OCI-LY1 (cell line): ENCODE measurements around the gene C13orf42.

ENCODE experiments used
- H2AFZ ChIP-seq: fragments of 200-600 bp; sonication (generic), shearing (Covaris generic); 2 replicates; pipeline ENCODE4 v1.6.0; 2014; ENCODE audit warnings: antibody characterized with exemption, mild to moderate bottlenecking, low read length
- H3F3A ChIP-seq: fragments of 200-600 bp; sonication (generic), shearing (Covaris generic); 2 replicates; pipeline ENCODE4 v1.6.0; 2014; ENCODE audit warnings: mild to moderate bottlenecking, antibody characterized with exemption, low read length, moderate library complexity; ENCODE audit not compliant: insufficient read depth
- H3K27ac ChIP-seq: fragments of 200-600 bp; sonication (generic); 2 replicates; pipeline ENCODE4 v1.5.1; 2014; ENCODE audit warnings: low read length, mixed run types, mild to moderate bottlenecking, low read depth; ENCODE audit not compliant: poor library complexity, severe bottlenecking
- H3K27me3 ChIP-seq: fragments of 200-600 bp; sonication (generic); 2 replicates; pipeline ENCODE4 v1.6.0; 2014; ENCODE audit warnings: antibody characterized with exemption, mild to moderate bottlenecking, low read length, moderate library complexity; ENCODE audit not compliant: insufficient read depth
- H3K36me3 ChIP-seq: fragments of 200-600 bp; sonication (generic); 2 replicates; pipeline ENCODE4 v1.6.1; 2014; ENCODE audit warnings: mild to moderate bottlenecking, antibody characterized with exemption, low read length, moderate library complexity, mixed read lengths; ENCODE audit not compliant: insufficient read depth
- H3K4me1 ChIP-seq: fragments of 200-600 bp; sonication (generic); 2 replicates; pipeline ENCODE4 v1.5.1; 2014; ENCODE audit warnings: mild to moderate bottlenecking, low read length, moderate library complexity; ENCODE audit not compliant: insufficient read depth, severe bottlenecking
- H3K4me2 ChIP-seq: fragments of 200-600 bp; sonication (generic), shearing (Covaris generic); 2 replicates; pipeline ENCODE4 v1.6.1; 2014; ENCODE audit warnings: low read length
- H3K4me3 ChIP-seq: fragments of 200-600 bp; sonication (generic); 2 replicates; pipeline ENCODE4 v1.5.1; 2014; ENCODE audit warnings: low read length, low read depth, mild to moderate bottlenecking, mixed read lengths; ENCODE audit not compliant: poor library complexity, severe bottlenecking
- H3K79me2 ChIP-seq: fragments of 200-600 bp; shearing (Covaris generic); 2 replicates; pipeline ENCODE4 v1.6.1; 2016; ENCODE audit warnings: mixed run types, low read length, mixed read lengths; ENCODE audit not compliant: insufficient read depth
- H3K9ac ChIP-seq: fragments of 200-600 bp; sonication (generic), shearing (Covaris generic); 2 replicates; pipeline ENCODE4 v1.6.1; 2014; ENCODE audit warnings: mild to moderate bottlenecking, low read length, mixed read lengths
- H3K9me2 ChIP-seq: fragments of 200-600 bp; sonication (generic), shearing (Covaris generic); 2 replicates; pipeline ENCODE4 v1.6.1; 2014; ENCODE audit warnings: low read depth, mild to moderate bottlenecking, low read length, mixed read lengths
- H3K9me3 ChIP-seq: fragments of 200-600 bp; shearing (Covaris generic); 2 replicates; pipeline ENCODE4 v1.6.1; 2014; ENCODE audit warnings: low read length, mixed read lengths
- H4K20me1 ChIP-seq: fragments of 200-600 bp; sonication (generic), shearing (Covaris generic); 2 replicates; pipeline ENCODE4 v1.6.0; 2016; ENCODE audit warnings: mild to moderate bottlenecking, low read length; ENCODE audit not compliant: insufficient read depth
- EZH2 ChIP-seq: fragments of 200-600 bp; sonication (generic), shearing (Covaris generic); IDR thresholded peaks from 2 replicates; pipeline ENCODE4 v1.8.0; 2017; ENCODE audit warnings: borderline replicate concordance, mixed run types, mild to moderate bottlenecking, antibody characterized with exemption, low read length, moderate library complexity, mixed read lengths
- TF ChIP-seq, protein P1 (sequence below): fragments of 200-600 bp; sonication (generic), shearing (Covaris generic); IDR thresholded peaks from 2 replicates; pipeline ENCODE4 v1.5.1; 2017; ENCODE audit warnings: mild to moderate bottlenecking, antibody characterized with exemption, low read length, moderate library complexity, mixed read lengths

C13orf42 gene

DNA sequence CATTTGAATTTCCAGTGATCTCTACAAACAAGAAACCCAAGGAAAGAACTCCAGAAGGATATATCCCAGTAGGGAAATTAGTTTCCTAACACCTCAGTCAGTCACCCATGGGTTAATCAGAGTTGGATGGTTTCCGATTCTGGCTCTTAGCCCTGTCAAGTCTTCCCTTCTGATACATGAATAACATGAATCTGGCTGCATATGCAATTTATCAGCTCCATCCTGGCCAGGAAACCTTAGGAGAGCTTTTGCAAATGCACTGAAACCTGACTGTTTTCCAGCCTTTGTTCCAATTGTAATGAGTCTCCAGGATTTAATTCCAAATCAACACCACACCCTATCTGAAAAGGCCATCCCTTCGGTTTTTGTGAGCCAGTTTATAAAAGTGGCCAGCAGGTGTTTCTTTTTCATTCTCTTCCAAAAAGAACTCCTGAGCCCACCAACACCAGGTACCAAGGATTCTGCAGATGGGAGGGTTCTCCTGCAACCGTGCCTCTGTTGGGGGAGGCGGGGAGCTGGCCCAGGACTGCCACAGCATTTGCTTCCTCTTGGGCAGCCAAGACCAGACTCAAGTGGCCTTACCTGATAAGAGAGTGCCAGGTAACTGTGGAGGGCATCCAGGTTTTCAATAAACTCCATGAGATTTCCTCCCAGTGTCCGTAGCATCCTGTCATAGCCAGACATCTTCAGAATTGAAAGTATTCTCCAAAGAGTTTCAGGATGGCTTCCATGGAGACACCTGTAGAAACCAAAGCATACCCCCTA is 77.5 kb downstream of the C13orf42 start:
- no peaks in the 10 kb centered on the region for H3K27me3 ChIP-seq
- H4K20me1 ChIP-seq = no peaks in the 10 kb centered on the region
- H3K36me3 ChIP-seq = no peaks in the 10 kb centered on the region
- no peaks in the 10 kb centered on the region for H3K9me2 ChIP-seq
- no peak overlapping the region for H3K9ac ChIP-seq
- H3F3A ChIP-seq = no peaks in the 10 kb centered on the region
- H3K9me3 ChIP-seq = no peaks in the 10 kb centered on the region
- H3K27ac ChIP-seq = no peak overlapping the region
- H3K79me2 ChIP-seq = no peaks in the 10 kb centered on the region
- TF ChIP-seq, protein P1, sequence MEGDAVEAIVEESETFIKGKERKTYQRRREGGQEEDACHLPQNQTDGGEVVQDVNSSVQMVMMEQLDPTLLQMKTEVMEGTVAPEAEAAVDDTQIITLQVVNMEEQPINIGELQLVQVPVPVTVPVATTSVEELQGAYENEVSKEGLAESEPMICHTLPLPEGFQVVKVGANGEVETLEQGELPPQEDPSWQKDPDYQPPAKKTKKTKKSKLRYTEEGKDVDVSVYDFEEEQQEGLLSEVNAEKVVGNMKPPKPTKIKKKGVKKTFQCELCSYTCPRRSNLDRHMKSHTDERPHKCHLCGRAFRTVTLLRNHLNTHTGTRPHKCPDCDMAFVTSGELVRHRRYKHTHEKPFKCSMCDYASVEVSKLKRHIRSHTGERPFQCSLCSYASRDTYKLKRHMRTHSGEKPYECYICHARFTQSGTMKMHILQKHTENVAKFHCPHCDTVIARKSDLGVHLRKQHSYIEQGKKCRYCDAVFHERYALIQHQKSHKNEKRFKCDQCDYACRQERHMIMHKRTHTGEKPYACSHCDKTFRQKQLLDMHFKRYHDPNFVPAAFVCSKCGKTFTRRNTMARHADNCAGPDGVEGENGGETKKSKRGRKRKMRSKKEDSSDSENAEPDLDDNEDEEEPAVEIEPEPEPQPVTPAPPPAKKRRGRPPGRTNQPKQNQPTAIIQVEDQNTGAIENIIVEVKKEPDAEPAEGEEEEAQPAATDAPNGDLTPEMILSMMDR = no peak
- no peak for TF ChIP-seq EZH2
- H2AFZ ChIP-seq = no peak overlapping the region
- no peaks in the 10 kb centered on the region for H3K4me1 ChIP-seq
- no peak overlapping the region for H3K4me3 ChIP-seq
- no peak overlapping the region for H3K4me2 ChIP-seq

- Histone ChIP-seq H3K27me3 (no peaks in the 10 kb centered on the region), H3K4me2 (no peak overlapping the region), H3K9ac (no peak overlapping the region), H2AFZ (no peak overlapping the region), H3K27ac (no peak overlapping the region), H3K9me3 (no peaks in the 10 kb centered on the region), H3K4me1 (no peaks in the 10 kb centered on the region), H3K79me2 (no peaks in the 10 kb centered on the region), H3F3A (no peaks in the 10 kb centered on the region), H3K4me3 (no peak overlapping the region), H3K9me2 (no peaks in the 10 kb centered on the region), H3K36me3 (no peaks in the 10 kb centered on the region), H4K20me1 (no peaks in the 10 kb centered on the region)
- TF ChIP-seq, protein P1 = no peak
- no peak for TF ChIP-seq EZH2
These were observed 78.2 kb downstream of the C13orf42 start for GRCh38 chr13:51032831-51033230.
